ENCODE data around the gene TOLLIP.

DNA sequence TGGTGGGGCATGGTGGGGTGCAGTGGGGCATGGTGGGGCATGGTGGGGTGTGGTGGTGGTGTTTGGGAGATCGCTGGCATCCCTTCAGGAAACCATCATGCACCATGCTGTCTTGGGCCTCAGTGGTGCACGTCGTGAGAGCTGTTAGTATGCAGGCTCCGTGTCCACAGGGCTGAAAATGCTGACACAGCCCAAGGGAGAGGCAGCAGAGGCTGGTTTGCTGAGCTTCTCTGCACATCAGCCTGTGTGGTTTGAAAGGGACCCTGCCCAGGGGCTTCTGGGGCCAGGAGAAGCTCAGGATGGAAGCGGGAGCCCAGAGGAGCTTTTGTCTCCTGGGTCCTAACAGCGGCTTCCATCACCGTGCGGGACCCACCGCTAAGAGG lies 56.3 kb downstream of the TOLLIP start:
- TF ChIP-seq TAF1 (IDR thresholded peaks at IDR 0.05; ENCODE audit: low read depth, low read length) (no peak), POLR2A (IDR thresholded peaks at IDR 0.05; ENCODE audit: low read depth, low read length) (no peak), POU2F2 (IDR thresholded peaks at IDR 0.05; ENCODE audit: low read depth, low read length) (no peak)

Measured in GM12891 (cell line).